HG03378 (cell line): Measurements from ENCODE around the gene GFM2.
"Not testable (repeated sequence)": the region's sequence is repeated elsewhere in the genome, so short reads cannot be mapped to it uniquely, and the experiment has no call there.

Source experiments
- ATAC-seq: cut with Tn5 transposase; IDR thresholded peaks from one replicate; pipeline ENCODE4 v1.9.1; 2021; ENCODE audit warnings: mild to moderate bottlenecking, moderate library complexity; ENCODE audit not compliant: unreplicated experiment

GFM2 gene

DNA sequence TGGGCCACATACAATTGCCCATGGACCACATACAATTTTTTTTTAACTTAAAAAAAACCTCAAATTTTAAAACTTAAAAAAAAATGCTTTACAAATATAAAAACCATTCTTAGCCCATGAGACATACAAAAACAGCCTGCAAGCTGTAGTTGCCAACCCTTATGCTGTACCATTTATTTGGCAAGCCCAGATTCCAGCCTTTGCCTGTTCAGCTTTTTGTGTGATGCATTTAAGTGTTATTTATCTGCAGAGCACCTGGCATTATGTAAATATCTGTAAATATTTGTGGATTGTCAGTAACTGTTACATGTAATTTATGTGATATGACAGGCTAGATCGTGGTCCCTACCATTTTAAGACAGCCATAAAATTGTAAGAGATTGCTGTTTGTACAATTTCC, 49.3 kb downstream of the GFM2 start:
- no peak for ATAC-seq

DNA sequence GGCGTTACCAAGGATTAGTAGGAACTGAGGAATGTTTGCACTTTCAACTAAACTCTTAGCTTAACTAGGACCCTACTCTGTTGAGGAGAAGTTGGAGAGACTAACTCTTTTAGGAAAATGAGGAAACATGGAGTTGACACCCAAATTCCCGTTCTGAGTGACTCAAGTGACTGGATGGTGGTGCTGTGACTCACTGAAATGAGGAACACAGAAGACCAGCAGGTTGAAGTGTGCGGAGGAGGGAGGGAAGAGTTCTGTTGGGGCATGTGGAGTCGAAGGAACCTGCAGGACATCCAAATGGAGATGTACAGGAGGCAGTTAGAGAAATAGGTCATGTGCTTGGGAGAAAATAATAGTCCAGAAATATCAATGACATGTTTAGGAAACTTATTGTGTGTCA, 73.7 kb downstream of the GFM2 start:
- no peak for ATAC-seq

DNA sequence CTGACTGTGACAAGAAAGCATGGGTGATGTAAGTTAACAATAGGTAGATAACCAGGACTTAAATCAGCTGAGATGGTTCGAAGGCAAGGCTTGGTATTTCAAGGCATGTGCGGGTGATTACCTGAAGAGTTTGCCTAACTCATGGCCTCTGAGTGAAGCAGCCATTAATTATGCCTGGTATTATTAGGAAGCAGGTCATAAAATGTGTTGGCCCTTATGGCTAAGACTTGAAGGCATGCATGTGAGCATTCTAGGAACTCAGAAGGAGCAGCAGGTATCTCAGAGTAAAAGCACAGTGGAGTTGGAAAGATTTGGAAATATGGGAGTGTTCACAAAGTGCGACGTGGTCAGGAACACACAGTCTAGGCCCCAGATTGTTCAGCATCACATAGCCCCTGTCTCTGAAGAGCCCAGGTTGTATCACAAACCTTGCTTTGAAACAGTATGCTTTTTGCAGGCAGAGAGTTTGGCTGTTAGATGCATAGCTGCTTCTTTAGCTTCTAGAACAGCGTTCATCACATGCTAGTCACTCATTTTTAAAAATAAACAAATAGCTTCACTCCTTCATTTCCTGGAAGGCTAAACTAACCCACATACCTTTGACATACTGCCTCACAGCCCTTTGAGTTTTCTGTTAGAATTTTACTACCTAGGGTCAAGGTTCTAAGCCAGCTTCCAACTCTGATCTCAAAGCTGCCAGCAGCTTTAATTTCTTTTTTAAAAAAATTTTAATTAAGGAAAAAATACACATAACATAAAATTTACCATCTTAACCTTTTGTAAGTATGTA, 79.8 kb downstream of the GFM2 start:
- ATAC-seq, result no peak

DNA sequence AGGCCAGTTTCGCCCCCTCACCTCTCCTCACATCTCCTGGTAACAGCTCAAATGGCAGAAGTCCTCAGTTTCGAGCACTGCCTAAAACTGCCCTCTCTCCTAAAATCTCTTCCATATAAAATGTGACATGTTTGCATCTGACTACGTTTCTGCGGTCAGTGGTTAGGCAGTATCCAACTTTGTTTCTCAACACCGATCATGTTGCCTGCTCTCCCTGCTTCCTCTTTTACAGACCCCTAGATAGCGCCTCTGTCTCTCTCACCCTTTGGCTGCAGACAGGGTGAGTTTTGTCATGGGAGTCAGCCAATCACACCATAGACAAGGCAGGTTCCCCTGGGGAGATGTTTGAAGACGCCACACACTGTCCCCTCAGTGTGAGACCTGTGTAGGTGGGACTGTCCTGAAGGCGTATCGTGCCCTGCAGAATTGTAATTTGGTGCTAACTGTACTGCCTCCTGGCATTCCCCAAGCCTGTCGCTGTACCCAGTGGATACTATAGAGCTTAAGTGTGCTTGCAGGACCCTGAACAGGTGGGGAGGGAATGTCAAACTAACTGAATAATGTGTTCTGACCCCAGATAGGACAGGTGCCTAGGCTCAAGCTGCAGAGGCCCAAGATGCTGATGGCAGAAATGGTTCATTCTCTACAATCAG, 80.8 kb downstream of the GFM2 start:
- ATAC-seq, result peak; percentile 73

DNA sequence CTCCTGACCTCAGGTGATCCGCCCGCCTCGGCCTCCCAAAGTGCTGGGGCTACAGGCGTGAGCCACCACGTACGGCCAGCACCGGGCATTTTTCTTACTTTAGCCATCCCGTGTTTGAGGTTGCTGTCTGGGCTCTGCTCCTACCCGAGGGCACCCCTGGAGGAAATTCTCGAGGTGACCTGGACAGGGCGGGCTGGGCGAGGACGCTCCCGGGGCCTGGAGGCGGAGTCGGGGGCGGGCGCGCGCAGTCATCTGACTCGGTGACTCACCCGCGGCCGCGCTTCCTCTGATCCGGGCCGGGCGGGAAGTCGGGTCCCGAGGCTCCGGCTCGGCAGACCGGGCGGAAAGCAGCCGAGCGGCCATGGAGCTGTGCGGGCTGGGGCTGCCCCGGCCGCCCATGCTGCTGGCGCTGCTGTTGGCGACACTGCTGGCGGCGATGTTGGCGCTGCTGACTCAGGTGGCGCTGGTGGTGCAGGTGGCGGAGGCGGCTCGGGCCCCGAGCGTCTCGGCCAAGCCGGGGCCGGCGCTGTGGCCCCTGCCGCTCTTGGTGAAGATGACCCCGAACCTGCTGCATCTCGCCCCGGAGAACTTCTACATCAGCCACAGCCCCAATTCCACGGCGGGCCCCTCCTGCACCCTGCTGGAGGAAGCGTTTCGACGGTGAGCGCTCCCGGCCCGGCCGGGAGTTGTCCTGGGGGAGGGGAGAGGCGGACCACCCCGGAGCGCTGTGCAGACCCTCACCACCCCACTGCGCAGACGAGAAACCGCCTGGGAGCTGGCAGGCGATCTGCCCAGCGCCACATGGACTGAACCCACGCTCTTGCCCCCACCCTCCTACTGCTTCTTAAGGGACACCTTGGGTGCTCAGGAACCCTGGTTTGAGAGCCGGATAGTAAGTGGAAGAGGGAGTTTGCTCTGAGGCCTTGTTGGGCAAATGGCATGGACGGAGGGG, 81.7 kb downstream of the GFM2 start, which contains the start of gene HEXB:
Gene HEXB, plus strand, starts transcription at position 334 of the 952 bp plus-strand sequence. Its CDS starts 28 bp downstream, at position 362.
- peak; percentile 50 for ATAC-seq

DNA sequence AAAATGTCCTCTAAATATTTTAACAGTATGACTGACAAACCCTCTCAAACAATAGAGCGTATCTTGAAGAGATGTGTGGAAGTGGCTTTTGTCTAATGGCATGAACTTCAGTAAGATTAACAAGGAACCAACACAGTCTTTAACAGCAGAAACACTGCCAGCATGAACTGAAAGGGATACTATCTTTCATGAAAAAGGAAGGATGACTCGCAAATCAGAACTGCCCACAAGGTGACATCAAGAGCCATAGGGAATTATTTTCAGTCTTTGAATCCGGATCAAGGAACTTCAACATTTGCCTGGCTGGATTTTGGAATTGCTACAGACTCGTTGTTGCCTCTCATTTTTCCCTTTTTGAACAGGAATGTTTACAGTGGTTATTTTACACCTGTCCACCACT, 87.0 kb downstream of the GFM2 start:
- ATAC-seq, result no peak

DNA sequence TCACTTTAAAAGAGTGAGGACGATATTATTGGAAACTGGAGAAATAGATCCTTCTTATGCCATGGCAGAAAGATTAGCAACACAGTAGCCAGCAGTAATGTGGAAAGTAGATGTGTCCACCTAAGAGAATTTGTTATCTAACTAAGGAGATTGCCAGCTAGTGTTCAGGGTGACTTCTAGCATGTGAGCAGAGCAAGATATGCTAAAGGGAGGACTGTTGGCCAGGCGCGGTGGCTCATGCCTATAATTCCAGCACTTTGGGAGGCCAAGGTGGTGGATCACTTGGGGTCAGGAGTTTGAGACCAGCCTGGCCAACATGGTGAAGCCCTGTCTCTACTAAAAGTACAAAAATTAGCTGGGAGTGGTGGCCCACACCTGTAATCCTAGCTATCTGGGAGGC, 87.6 kb downstream of the GFM2 start:
- ATAC-seq, result not testable (repeated sequence)

DNA sequence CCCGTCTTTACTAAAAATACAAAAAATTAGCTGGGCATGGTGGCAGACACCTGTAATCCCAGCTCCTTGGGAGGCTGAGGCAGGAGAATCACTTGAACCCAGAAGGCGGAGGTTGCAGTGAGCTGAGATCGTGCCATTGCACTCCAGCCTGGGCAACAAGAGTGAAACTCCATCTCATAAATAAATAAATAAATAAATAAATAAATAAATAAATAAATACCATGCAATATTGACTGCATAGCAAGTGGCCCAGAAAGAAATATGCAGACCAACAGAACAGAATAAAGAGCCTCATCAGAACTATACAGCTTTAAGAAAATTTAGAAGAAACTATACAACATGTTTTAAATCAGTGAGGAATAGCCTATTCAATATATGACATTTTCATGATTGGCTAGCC, 88.8 kb downstream of the GFM2 start:
- ATAC-seq, result not testable (repeated sequence)

DNA sequence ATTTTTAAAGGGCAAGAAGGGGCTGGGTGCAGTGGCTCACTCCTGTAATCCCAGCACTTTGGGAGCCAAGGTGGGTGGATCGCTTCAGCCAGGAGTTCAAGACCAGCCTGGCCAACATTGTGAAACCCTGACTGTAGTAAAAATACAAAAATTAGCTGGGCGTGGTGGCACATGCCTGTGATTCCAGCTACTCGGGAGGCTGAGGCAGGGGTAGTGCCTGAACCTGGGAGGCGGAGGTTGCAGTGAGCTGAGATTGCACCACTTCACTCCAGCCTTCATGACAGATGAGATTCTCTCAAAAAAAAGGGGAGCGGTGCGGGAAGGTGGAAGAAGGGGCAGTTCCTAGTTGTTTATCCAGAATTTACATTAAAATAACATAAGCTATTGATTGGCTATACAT, 90.5 kb downstream of the GFM2 start:
- ATAC-seq, result not testable (repeated sequence)

DNA sequence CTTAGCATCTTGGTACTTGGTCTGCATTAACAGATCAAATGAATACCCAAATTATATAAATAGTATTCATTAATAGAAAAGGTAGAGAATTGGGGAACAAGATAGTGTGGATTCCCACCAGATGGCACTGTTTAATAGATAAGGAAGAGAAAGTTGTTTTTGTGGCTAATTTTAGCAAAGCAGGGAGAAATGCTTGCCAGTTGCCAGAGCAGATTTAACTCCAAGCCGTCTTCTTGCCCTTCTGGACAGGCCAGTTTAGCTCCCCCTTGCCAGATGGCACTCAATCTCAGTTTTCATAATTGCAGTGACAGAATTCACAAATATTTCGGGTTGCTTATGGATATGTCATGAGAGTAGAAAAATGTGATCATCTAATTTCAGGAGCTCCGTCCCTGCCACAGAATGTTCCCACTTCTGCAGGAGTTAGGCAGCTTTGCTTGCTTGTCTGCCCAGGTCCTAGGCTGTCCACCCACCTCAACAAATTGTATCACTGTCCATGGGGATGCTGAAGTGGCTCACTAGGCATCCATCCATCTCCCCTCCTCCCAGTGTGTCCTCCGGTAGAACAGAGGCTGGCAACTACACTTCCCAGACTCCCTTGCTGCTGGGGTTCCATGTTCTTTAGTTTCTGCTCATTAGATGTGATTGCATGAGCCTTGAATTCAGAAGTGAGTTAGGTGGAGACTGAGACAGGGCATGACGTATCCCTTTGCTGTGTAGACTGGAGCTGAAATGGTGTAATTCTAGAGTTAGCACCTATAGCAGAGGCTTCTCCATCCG, 93.7 kb downstream of the GFM2 start:
- no peak for ATAC-seq

DNA sequence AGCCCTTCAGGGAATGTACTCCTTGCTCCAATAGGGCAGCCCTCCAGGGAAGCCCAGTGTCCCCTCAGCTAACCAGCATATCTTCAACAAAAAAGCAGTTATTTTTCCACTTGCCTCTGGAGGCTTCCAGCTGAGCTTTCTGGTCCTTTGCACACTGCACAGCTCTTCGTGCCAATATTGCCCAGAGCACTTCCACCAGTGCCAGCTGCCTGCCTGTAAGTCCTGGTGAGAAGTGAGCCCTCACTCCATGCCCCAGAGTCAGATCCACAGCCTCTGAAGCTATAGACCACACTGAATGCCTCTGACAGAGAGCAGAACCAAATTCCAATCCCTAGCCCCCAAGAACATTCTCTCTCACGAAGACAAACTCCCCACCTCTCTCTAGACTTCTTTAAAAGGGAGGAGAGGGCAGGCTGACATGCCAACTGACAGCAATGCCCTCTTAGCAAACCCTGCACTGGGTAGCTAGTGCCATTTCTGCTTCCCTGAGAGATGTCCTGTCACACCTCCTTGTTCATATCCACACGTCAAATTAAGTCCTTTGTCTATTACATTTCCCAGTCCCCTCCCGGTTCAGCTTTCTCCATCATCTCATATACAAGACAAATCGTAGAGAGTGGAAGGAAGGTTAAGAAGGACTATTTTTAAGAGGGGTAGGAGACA, 94.6 kb downstream of the GFM2 start:
- ATAC-seq, result no peak
